Left ventricle myocardium inferior (tissue), 1 donor: ENCODE data around the gene SERP2. TPM values are rescaled to one million over a fixed set of nuclear protein-coding genes. Genes with fewer than 3 reads are reported as not detected.

Source experiments
- DNase-seq: peaks from one replicate; pipeline ENCODE4 v3.0.0-alpha.2; 2020
- H3K27ac ChIP-seq: fragments of 200-600 bp; replicated peaks from 2 replicates; pipeline ENCODE4 v1.8.0; 2021
- H3K27me3 ChIP-seq: fragments of 200-600 bp; 2 replicates; pipeline ENCODE4 v1.8.0; 2021; ENCODE audit warnings: low read depth
- H3K36me3 ChIP-seq: fragments of 200-600 bp; 2 replicates; pipeline ENCODE4 v1.8.0; 2021
- H3K4me1 ChIP-seq: fragments of 200-600 bp; 2 replicates; pipeline ENCODE4 v1.8.0; 2021
- H3K4me3 ChIP-seq: fragments of 200-600 bp; 2 replicates; pipeline ENCODE4 v1.8.0; 2021; ENCODE audit warnings: mild to moderate bottlenecking, moderate library complexity
- H3K9me3 ChIP-seq: fragments of 200-600 bp; replicated peaks from 2 replicates; pipeline ENCODE4 v1.8.0; 2021
- intact Hi-C: fragments of 100-400 bp; cut with micrococcal nuclease; formaldehyde crosslinking; loops from one replicate; pipeline ENCODE4 v1.11.0; 2022
- total RNA-seq: library from RNA; stranded (reverse); fragmentation: NEBNext Ultra II Directional; extraction: Animal tissue kit (Norgen Biotek cat#: 25700); gene quantifications from one replicate; pipeline ENCODE4 v1.2.1, GENCODE V29; 2021
- TF ChIP-seq, protein P1 (sequence below): fragments of 200-600 bp; IDR thresholded peaks from 2 replicates; pipeline ENCODE4 v1.8.0; 2021; ENCODE audit warnings: antibody characterized with exemption, mild to moderate bottlenecking, borderline replicate concordance
- donor health status: DM: no; HTN: yes; CAD: no; lungs with severe emphysema.

The SERP2 gene
- total RNA-seq, 1 donor from 2014 or later, result 13.0 TPM

GRCh38 chr13:44382635-44383145, 9.1 kb downstream of the SERP2 start:
- no peak for DNase-seq
- intact Hi-C loops, result no loop called here
- Histone ChIP-seq H3K27ac (peak overlapping the region; percentile 62), H3K27me3 (no peaks in the 10 kb centered on the region), H3K36me3 (peaks cover 9% of the 10 kb centered on the region), H3K4me3 (no peak overlapping the region), H3K4me1 (peaks cover 41% of the 10 kb centered on the region), H3K9me3 (no peaks in the 10 kb centered on the region)
- TF ChIP-seq, protein P1, sequence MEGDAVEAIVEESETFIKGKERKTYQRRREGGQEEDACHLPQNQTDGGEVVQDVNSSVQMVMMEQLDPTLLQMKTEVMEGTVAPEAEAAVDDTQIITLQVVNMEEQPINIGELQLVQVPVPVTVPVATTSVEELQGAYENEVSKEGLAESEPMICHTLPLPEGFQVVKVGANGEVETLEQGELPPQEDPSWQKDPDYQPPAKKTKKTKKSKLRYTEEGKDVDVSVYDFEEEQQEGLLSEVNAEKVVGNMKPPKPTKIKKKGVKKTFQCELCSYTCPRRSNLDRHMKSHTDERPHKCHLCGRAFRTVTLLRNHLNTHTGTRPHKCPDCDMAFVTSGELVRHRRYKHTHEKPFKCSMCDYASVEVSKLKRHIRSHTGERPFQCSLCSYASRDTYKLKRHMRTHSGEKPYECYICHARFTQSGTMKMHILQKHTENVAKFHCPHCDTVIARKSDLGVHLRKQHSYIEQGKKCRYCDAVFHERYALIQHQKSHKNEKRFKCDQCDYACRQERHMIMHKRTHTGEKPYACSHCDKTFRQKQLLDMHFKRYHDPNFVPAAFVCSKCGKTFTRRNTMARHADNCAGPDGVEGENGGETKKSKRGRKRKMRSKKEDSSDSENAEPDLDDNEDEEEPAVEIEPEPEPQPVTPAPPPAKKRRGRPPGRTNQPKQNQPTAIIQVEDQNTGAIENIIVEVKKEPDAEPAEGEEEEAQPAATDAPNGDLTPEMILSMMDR, result no peak

DNA sequence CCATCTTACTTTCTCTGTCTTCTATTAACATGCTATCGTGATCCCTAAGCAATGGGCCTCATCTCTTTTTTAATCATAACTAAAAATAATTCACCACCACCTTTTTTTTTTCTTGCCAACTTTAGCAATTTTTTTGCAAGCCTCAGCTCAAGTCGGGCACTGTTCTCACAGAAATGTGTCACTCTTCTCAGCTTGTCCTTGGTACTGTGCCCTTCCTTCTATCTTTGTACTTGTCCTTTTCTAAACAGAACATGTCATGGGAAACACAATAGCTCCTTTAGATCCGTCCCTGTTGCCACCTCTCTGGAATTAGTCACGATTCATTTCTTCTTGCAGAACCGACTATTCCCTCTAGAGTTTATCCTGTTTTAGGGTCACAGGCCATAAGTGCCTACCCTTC, 10.3 kb downstream of the SERP2 start:
- no peak overlapping the region for H3K4me3 ChIP-seq
- TF ChIP-seq, protein P1, result no peak
- peak overlapping the region; percentile 62 for H3K27ac ChIP-seq
- H3K9me3 ChIP-seq, result no peaks in the 10 kb centered on the region
- H3K36me3 ChIP-seq, result peaks cover 9% of the 10 kb centered on the region
- DNase-seq, result no peak
- peaks cover 53% of the 10 kb centered on the region for H3K4me1 ChIP-seq
- intact Hi-C loops, result no loop called here
- H3K27me3 ChIP-seq, result no peaks in the 10 kb centered on the region

DNA sequence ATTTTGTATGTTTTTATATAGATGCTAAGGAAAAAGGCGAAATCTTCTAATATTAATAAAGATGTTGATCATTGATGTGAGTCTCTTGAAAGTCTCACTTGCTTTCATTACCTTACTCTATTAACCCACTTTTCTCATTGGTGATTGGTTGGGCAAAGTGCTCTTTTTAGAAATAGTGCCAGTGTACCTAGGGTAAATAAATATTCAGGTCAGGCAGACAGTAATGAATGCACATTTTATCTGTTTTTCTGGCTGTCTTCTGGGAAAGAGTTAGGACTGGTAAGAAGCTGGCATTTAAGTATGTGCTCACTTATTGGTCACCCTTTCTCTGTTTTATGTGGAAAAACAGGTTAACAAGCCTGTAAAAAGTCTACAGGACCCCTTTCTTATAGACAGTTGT, 11.2 kb downstream of the SERP2 start:
- Histone ChIP-seq H3K4me1 (peaks cover 53% of the 10 kb centered on the region), H3K36me3 (peaks cover 8% of the 10 kb centered on the region), H3K27ac (peak overlapping the region; percentile 62), H3K27me3 (no peaks in the 10 kb centered on the region), H3K9me3 (no peaks in the 10 kb centered on the region), H3K4me3 (no peak overlapping the region)
- TF ChIP-seq, protein P1, result no peak
- no peak for DNase-seq
- intact Hi-C loops, result no loop called here

GRCh38 chr13:44385401-44385800, 11.8 kb downstream of the SERP2 start:
- H3K27ac ChIP-seq, result peak overlapping the region; percentile 18
- intact Hi-C loops, result no loop called here

DNA sequence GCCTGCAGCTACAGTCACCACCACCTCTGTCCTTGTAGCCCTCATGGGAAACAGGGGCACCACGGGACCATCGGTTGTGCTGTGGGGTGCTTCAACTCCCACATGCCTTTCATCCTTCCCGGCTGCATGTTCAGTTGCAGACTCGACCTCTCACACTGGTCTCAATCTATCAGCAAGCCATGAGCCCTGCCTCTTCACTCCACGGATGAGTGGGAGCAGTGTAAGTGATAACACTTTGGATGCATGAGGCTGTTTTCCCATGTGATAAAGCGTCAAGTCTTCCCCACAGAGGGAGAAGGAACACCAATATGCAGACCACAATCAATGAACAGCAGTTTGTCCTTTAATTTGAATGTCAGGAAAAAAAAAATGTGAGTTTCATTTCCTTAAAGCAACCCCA, 12.2 kb downstream of the SERP2 start:
- intact Hi-C loops, result no loop called here
- TF ChIP-seq, protein P1, result no peak
- no peaks in the 10 kb centered on the region for H3K27me3 ChIP-seq
- H3K27ac ChIP-seq, result peak overlapping the region; percentile 18
- H3K9me3 ChIP-seq, result no peaks in the 10 kb centered on the region
- DNase-seq, result no peak
- peaks cover 53% of the 10 kb centered on the region for H3K4me1 ChIP-seq
- H3K4me3 ChIP-seq, result no peak overlapping the region
- peaks cover under 1% of the 10 kb centered on the region for H3K36me3 ChIP-seq

More at GRCh38 chr13:44385401-44385800, 11.8 kb downstream of the SERP2 start:
- Histone ChIP-seq H3K9me3 (no peaks in the 10 kb centered on the region), H3K36me3 (peaks cover 3% of the 10 kb centered on the region), H3K27me3 (no peaks in the 10 kb centered on the region), H3K4me3 (no peak overlapping the region), H3K4me1 (peaks cover 53% of the 10 kb centered on the region)
- TF ChIP-seq, protein P1, result no peak
- no peak for DNase-seq
